Activated CD8-positive, alpha-beta memory T cell treated with anti-CD3 and anti-CD28 coated beads, Interleukin-2, amount 50 U/mL, for 48 hours (primary cell): ENCODE data around the gene ARFGAP3.

Source experiments
- DNase-seq: peaks from one replicate; pipeline ENCODE4 v3.0.0-alpha.2; 2020

The ARFGAP3 gene

GRCh38 chr22:42857845-42858481 is 890 bp upstream of the ARFGAP3 start:
- DNase-seq: no peak

- DNase-seq: peak; percentile 80
These were observed 751 bp downstream of the ARFGAP3 start for GRCh38 chr22:42856179-42856864.

- DNase-seq: no peak
These were observed 1.4 kb downstream of the ARFGAP3 start for GRCh38 chr22:42855721-42856120.

GRCh38 chr22:42855211-42855610 is 1.9 kb downstream of the ARFGAP3 start:
- no peak for DNase-seq

- no peak for DNase-seq
These were observed 8.0 kb downstream of the ARFGAP3 start for GRCh38 chr22:42848941-42849550.

- no peak for DNase-seq
These were observed 10.0 kb downstream of the ARFGAP3 start for GRCh38 chr22:42847110-42847509.

GRCh38 chr22:42844756-42845155 is 12.3 kb downstream of the ARFGAP3 start:
- no peak for DNase-seq

- DNase-seq: peak; percentile 17
These were observed 14.3 kb downstream of the ARFGAP3 start for GRCh38 chr22:42842658-42843370.

GRCh38 chr22:42841444-42841843 is 15.6 kb downstream of the ARFGAP3 start:
- DNase-seq: no peak

GRCh38 chr22:42837556-42837955 is 19.5 kb downstream of the ARFGAP3 start:
- no peak for DNase-seq

GRCh38 chr22:42836026-42836425 is 21.0 kb downstream of the ARFGAP3 start:
- DNase-seq: peak; percentile 13

GRCh38 chr22:42834177-42834949 is 22.7 kb downstream of the ARFGAP3 start:
- DNase-seq: no peak

- DNase-seq: no peak
These were observed 24.0 kb downstream of the ARFGAP3 start for GRCh38 chr22:42833104-42833503.

- no peak for DNase-seq
These were observed 25.4 kb downstream of the ARFGAP3 start for GRCh38 chr22:42831712-42832111.

- no peak for DNase-seq
These were observed 26.9 kb downstream of the ARFGAP3 start for GRCh38 chr22:42830161-42830560.

GRCh38 chr22:42829302-42829701 is 27.8 kb downstream of the ARFGAP3 start:
- peak; percentile 15 for DNase-seq

GRCh38 chr22:42825796-42826195 is 31.3 kb downstream of the ARFGAP3 start:
- no peak for DNase-seq

- no peak for DNase-seq
These were observed 35.7 kb downstream of the ARFGAP3 start for GRCh38 chr22:42821386-42821785.

GRCh38 chr22:42820045-42820763 is 36.9 kb downstream of the ARFGAP3 start:
- DNase-seq: no peak

GRCh38 chr22:42819412-42820044 is 37.5 kb downstream of the ARFGAP3 start:
- DNase-seq: no peak

- no peak for DNase-seq
These were observed 39.5 kb downstream of the ARFGAP3 start for GRCh38 chr22:42817556-42817955.

GRCh38 chr22:42816336-42816735 is 40.7 kb downstream of the ARFGAP3 start:
- no peak for DNase-seq
